Subcutaneous abdominal adipose tissue (tissue), 5 donors: ENCODE measurements around the gene PITPNM3.
"Not testable (repeated sequence)": the region's sequence is repeated elsewhere in the genome, so short reads cannot be mapped to it uniquely, and the experiment has no call there.

Source experiments
- H3K27ac ChIP-seq: one replicate; pipeline ENCODE4 v1.7.0; 2013; ENCODE audit warnings: low read depth, mild to moderate bottlenecking, inconsistent platforms, low read length, moderate library complexity
- H3K27me3 ChIP-seq, 5 donors: one replicate each; pipeline ENCODE4 v1.7.0; 2013; ENCODE audit warnings: low read length in 5 of 5, inconsistent platforms in 1 of 5; ENCODE audit not compliant: control insufficient read depth in 5 of 5, insufficient read depth in 4 of 5
- H3K36me3 ChIP-seq, 5 donors: one replicate each; pipeline ENCODE4 v1.7.0; 2013; ENCODE audit warnings: low read length in 5 of 5; ENCODE audit not compliant: control insufficient read depth in 5 of 5, insufficient read depth in 5 of 5
- H3K4me1 ChIP-seq, 5 donors: one replicate each; pipeline ENCODE4 v1.7.0; 2013; ENCODE audit warnings: low read length in 5 of 5, mild to moderate bottlenecking in 3 of 5, moderate library complexity in 1 of 5; ENCODE audit not compliant: control insufficient read depth in 5 of 5, insufficient read depth in 5 of 5
- H3K4me3 ChIP-seq, 5 donors: one replicate each; pipeline ENCODE4 v1.7.0; 2013; ENCODE audit warnings: low read length in 5 of 5, low read depth in 1 of 5
- H3K9ac ChIP-seq, 5 donors: one replicate each; pipeline ENCODE4 v1.7.0; 2013; ENCODE audit warnings: low read length in 5 of 5, mild to moderate bottlenecking in 4 of 5, moderate library complexity in 3 of 5
- H3K9me3 ChIP-seq, 5 donors: one replicate each; pipeline ENCODE4 v1.7.0; 2013; ENCODE audit warnings: low read length in 5 of 5; ENCODE audit not compliant: control insufficient read depth in 5 of 5
- donor health status: healthy.
- donor health status: healthy.
- donor health status: healthy.
- donor health status: healthy.
- donor health status: healthy.

PITPNM3 gene

DNA sequence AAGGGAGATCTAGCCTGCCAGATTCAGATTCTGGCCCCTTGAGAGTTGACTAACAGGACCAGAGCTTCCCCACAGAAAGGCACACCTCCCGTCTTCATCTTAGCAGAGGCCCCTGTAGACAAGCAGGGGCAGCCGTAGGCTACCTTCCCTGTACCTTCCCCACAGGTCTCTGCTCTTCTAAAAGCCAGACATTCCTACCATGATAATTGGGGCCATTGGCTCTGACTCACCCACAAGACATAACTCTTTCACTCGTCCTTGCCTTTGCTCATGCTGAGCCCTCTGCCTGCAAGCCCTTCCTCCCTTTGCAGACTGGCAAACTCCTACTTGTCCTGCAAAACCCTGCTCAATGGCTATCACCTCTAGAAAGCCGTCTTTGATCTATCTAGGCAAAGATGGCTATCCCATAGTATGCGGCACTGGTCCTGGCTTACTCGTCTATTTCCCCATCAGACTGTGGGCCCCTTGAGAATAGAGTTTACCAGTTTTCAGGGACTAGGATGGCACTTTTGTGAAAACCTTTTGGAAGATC, 68.3 kb downstream of the PITPNM3 start:
- Histone ChIP-seq H3K4me3 (no peak overlapping the region), H3K27me3 (peaks cover 0 to 4% (median 3%) of the 10 kb centered on the region in 5 donors), H3K9me3 (no peaks in the 10 kb centered on the region), H3K36me3 (no peaks in the 10 kb centered on the region), H3K4me1 (peaks cover 0 to 17% (median 4%) of the 10 kb centered on the region in 5 donors), H3K9ac (no peak overlapping the region), H3K27ac (no peak overlapping the region)

DNA sequence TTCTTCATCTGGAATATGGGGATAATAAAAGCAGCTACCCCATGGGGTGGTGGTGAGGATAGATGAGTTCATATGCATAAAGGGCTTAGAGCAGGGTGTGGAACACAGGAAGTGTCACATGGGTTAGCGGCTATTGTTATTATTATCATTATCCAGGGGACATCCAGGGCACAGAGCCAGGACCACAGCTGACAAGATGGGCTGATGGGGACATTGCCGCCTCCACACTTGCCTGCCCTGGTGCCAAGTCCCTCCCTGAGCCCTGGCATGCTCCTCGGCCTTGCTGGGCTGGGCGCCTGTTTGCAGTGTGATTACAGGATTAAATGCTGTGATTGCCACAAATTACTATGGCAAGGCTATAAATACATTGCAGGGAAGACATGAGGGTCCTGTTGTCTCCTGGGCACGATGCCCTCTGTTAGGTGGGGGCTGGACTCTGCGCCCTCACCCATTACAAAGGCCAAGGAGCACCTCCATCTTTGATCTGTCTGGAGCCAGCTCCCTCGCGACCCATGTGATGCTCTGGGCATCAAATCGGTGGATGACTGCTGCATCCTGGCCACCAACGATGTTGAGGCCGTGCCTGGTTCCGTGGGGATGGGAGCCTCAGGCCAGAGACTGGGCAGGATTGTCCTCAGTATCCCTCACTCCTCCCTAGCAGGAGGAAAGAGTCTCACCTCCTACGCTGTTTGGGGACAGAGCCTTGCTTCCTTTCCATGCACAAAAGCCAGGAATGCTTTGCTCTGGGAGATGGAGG, 68.9 kb downstream of the PITPNM3 start:
- Histone ChIP-seq H3K36me3 (no peaks in the 10 kb centered on the region), H3K9ac (no peak overlapping the region), H3K27me3 (peaks cover 0 to 4% (median 3%) of the 10 kb centered on the region in 5 donors), H3K4me3 (no peak overlapping the region), H3K4me1 (peaks cover 0 to 17% (median 4%) of the 10 kb centered on the region in 5 donors), H3K9me3 (no peaks in the 10 kb centered on the region), H3K27ac (no peak overlapping the region)

DNA sequence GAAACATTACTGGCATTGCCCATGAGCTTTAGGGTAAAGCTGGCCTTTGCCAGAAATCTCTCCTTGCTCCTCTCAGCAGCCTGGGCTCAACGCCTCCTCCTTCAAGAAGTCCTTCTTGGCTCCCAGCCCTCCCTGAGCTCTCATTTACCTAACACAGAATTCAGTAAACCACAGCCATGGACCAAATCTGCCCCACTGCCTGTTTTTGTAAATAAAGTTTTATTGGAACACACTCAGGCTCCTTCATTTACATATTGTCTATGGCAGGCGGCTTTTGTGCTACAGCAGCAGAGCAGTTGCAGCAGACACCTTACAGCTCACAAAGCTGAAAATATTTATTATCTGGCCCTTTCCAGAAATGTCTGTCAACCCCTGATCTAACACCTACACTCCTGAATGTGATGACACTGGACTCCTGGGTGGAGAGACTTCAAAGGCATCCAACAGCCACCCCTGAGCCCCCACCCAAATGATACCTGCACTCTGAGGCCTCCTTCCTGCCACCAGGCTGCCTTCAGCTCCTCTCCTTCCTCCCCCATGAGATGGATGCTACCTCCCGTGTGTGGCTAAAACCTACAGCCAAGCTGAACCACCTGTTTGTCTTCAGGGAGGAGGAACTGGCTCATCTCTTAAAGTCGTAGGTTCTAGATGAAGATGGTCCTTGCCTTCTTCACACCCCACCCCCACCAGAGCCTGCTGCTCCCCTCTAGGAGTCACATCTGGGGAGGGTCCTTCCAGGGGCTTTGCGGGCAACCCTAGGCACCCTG, 70.5 kb downstream of the PITPNM3 start:
- Histone ChIP-seq H3K36me3 (no peaks in the 10 kb centered on the region), H3K4me3 (no peak overlapping the region), H3K9ac (no peak overlapping the region), H3K27me3 (peaks cover 2 to 8% (median 4%) of the 10 kb centered on the region in 5 donors), H3K4me1 (peaks cover 0 to 17% (median 4%) of the 10 kb centered on the region in 5 donors), H3K27ac (no peak overlapping the region), H3K9me3 (no peaks in the 10 kb centered on the region)

DNA sequence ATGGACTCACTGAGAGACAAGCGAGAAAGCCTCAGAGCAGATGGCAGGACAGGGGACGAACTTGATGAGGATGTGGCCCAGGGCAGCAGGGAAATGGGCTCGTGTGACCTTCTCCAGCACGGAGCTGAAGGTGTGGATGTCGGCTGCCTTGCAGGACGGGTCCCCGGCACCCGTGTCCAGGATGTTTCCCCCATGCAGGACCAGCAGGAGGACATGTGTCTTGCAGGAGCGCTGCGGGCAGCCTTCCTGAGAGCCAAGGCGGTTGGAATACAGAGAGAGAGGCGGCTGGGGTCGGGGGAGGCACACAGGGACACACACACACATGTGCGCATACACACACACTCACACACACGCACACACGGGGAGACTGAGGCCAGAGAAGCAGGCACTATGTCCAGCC, 72.8 kb downstream of the PITPNM3 start:
- Histone ChIP-seq H3K27ac (no peak overlapping the region), H3K4me1 (peaks cover 0 to 17% (median 4%) of the 10 kb centered on the region in 5 donors), H3K4me3 (no peak overlapping the region), H3K9ac (no peak overlapping the region), H3K27me3 (peaks cover 4 to 8% (median 6%) of the 10 kb centered on the region in 5 donors), H3K9me3 (no peaks in the 10 kb centered on the region), H3K36me3 (no peaks in the 10 kb centered on the region)

DNA sequence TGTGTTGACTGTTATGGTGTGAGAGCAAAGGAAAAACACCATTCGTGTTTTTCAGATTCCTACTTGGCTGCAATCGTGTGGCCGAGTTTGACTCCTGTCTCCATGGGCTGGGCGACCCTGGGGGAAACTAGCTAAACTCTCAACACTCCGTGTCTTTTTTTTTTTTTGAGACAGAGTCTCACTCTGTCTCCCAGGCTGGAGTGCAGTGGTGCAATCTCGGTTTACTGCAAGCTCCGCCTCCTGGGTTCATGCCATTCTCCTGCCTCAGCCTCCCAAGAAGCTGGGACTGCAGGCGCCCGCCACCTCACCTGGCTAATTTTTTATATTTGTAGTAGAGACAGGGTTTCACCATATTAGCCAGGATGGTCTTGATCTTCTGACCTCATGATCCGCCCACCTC, 73.6 kb downstream of the PITPNM3 start:
- peaks cover 0 to 12% (median 4%) of the 10 kb centered on the region in 5 donors for H3K4me1 ChIP-seq
- not testable (repeated sequence) for H3K4me3 ChIP-seq, H3K9me3 ChIP-seq, H3K9ac ChIP-seq, H3K27me3 ChIP-seq, H3K27ac ChIP-seq, H3K36me3 ChIP-seq

DNA sequence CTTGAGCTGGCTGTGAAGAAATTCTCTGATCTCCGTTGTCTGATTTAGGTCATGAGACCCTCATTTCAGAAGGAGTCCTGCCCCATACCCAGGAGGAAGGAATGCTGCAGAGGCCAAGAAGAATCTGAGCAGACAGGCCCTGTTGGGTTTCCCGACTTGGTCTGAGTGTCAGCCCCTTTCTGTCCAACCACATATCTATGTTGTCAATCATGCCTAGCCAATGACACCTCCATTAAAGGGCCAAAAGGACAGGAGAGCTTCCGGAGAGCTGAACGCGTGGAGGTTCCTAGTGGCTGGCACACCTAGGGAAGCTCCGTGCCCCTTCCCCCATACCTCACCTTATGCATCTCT, 74.3 kb downstream of the PITPNM3 start:
- H3K36me3 ChIP-seq: no peaks in the 10 kb centered on the region
- peaks cover 0 to 5% (median 2%) of the 10 kb centered on the region in 5 donors for H3K4me1 ChIP-seq
- no peaks in the 10 kb centered on the region for H3K9me3 ChIP-seq
- no peak overlapping the region for H3K4me3 ChIP-seq
- no peak overlapping the region for H3K9ac ChIP-seq
- peaks cover 3 to 8% (median 5%) of the 10 kb centered on the region in 5 donors for H3K27me3 ChIP-seq
- H3K27ac ChIP-seq: no peak overlapping the region

DNA sequence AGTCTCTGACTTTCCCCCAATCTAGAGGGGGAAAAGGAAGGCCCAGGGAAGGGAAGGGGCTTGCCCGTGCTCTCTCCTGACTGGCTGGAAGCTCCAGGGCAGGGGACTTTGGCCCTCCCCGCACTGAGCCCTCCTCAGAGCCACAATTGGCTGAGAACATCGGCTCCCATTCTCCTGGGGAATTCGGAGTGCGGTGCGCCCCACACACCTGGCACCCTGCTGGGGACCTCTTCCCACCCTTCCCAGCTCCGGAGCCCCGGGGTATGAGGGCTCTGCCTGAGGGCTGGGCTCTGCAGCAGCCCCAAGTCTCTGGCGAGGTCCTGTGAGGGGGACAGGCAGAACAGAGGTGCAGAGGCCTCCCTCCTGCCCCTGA, 76.1 kb downstream of the PITPNM3 start:
- Histone ChIP-seq H3K27ac (no peak overlapping the region), H3K4me1 (peaks cover 0 to 2% (median 0%) of the 10 kb centered on the region in 5 donors), H3K9me3 (no peaks in the 10 kb centered on the region), H3K9ac (no peak overlapping the region), H3K4me3 (no peak overlapping the region), H3K36me3 (no peaks in the 10 kb centered on the region), H3K27me3 (peaks cover 3 to 8% (median 5%) of the 10 kb centered on the region in 5 donors)

DNA sequence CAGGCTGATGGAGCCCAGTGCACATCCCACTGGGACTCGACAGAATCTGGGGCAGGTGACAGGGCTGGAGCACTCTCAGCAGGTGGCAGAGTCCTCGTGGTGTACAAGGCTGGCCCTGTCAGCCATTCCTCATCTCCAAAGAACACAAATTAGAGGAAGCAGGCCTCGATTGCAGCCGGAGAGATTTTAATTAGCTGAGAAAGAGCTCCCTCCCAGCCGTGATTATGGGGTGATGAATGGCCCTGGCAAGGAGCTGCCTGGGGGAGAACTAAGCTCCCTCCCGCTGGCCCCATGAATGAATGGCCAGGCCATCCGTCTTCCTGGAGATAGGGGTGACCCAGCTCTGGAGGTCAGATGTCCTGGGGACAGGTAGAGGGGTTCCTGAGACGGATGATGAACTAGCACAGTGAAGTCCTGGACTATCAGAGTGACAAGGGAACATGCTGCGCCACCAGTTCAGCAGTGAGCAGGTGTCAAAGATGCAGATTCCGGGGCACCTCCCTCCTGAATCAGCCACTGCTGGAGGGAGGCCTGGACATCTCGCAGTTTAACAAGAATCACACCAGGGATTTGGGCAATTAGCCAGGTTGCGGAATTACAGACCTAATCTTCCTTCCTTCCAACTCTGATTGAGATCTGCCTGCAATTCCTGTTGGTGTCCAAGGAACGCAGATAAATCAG, 76.6 kb downstream of the PITPNM3 start:
- H3K4me1 ChIP-seq: peaks cover 0 to 2% (median 0%) of the 10 kb centered on the region in 5 donors
- no peaks in the 10 kb centered on the region for H3K9me3 ChIP-seq
- H3K27me3 ChIP-seq: peaks cover 3 to 8% (median 5%) of the 10 kb centered on the region in 5 donors
- no peaks in the 10 kb centered on the region for H3K36me3 ChIP-seq
- H3K27ac ChIP-seq: no peak overlapping the region
- no peak overlapping the region for H3K4me3 ChIP-seq
- H3K9ac ChIP-seq: no peak overlapping the region

DNA sequence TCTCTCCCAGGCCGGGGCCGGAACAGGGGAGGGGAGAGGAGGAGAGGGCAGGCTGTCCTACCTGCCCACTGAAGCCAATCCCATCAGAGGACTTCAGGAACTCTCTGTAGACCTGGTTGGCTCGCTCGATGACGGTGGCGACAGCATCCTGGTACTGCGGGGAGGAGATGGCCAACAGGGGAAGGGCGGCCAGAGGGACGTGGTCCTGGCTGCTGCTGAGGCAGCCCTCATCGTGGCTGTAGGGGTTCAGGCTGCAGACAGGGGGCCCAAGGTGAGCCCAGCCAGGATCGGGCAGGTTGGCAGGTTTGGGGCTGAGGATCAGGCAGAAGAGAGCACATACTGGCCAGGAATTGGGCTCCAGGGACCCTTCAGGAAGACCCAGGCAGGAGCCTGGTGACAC, 77.9 kb downstream of the PITPNM3 start:
- Histone ChIP-seq H3K27me3 (peaks cover 3 to 8% (median 5%) of the 10 kb centered on the region in 5 donors), H3K9ac (no peak overlapping the region), H3K36me3 (no peaks in the 10 kb centered on the region), H3K9me3 (no peaks in the 10 kb centered on the region), H3K4me3 (no peak overlapping the region), H3K4me1 (peaks cover 0 to 2% (median 0%) of the 10 kb centered on the region in 5 donors), H3K27ac (no peak overlapping the region)
